Measurements from ENCODE around the gene SIGLEC11.
"Not testable (repeated sequence)": the region's sequence is repeated elsewhere in the genome, so short reads cannot be mapped to it uniquely, and the experiment has no call there.

The SIGLEC11 gene

DNA sequence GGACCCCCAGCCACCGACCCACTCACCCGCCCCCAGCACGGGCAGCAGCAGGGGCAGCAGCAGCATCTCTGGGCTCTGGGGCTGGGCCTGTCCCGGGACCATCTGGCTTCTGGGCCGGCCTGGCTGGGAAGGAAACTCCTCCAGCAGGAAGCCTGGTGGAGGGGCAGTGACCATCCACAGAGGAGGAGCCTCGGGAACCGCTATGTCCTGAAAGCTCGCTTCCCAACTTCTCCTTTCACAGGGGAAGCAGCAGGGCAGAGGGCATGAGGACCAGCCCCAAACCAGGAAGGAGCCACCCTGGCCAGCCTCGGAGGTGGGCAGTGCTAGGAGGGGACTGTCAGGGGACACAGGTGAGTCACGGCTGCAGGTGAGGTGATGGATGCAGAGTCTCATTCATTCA, at the start of gene SIGLEC11:
SIGLEC11 (minus strand) TSS at position 193 of the 400 bp plus-strand sequence; CDS start at position 102, 91 bp downstream.
- DNase-seq: not testable (repeated sequence)

GRCh38 chr19:50008532-50008931, 47.6 kb upstream of the SIGLEC11 start:
- peak; percentile 12 for DNase-seq

GRCh38 chr19:50007947-50008346, 47.0 kb upstream of the SIGLEC11 start:
- no peak for DNase-seq

GRCh38 chr19:50007170-50007569, 46.2 kb upstream of the SIGLEC11 start:
- no peak for DNase-seq

- DNase-seq: no peak
These were observed 44.5 kb upstream of the SIGLEC11 start for GRCh38 chr19:50005428-50005827.

DNA sequence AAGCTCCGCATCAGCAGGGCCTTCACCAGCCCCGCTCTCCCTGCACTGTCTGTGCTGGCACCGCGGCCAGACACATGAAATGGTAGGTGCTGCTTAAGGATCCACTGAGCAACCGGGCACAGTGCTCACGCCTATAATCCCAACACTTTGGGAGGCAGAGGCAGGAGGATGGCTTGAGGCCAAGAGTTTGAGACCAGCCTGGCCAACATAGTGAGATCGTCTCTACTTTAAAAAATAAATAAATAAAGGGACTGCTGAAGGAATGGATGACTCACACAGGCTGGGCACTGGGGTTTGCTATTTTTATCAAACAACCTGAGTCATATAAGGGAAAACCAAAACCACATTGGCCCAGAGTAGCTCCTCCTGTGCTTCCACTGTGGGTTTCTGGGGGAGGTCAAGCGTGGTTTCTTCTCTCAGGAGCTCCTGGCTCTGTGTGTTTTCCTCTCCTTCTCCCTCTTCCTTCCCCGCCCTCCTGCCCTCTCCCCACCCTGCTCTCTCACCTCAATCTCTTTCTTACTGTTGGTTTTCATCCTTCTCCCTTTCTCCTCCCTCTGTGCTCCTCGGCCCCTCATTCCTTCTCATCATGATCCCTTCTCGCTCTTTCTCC, 42.9 kb upstream of the SIGLEC11 start:
- no peak for DNase-seq

GRCh38 chr19:50003254-50003788, 42.3 kb upstream of the SIGLEC11 start:
- DNase-seq: no peak

GRCh38 chr19:50002386-50002960, 41.5 kb upstream of the SIGLEC11 start:
- DNase-seq: no peak

DNA sequence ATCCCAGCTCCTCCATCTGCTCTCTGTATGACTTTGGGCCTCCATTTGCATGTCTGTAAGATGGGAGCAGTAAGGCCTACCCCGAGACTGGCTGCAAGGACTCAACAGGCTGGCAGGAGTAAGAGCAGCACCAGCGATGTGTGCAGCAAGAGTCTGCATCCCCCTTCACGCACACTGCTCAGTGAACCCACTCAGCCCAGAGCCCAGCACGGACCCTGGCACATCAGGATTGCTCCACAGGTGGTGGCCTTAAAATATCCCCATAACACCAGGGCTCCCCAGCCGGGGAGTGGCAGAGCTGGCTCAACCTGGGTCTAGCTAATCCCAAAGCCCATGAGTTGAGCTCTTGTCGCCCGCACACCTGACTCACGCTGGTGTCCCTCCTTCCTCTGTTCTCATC, 40.8 kb upstream of the SIGLEC11 start:
- no peak for DNase-seq

- no peak for DNase-seq
These were observed 40.0 kb upstream of the SIGLEC11 start for GRCh38 chr19:50000841-50001557.

GRCh38 chr19:50000038-50000840, 39.3 kb upstream of the SIGLEC11 start:
- DNase-seq: no peak

GRCh38 chr19:49999371-50000010, 38.5 kb upstream of the SIGLEC11 start:
- no peak for DNase-seq

- DNase-seq: no peak
These were observed 36.7 kb upstream of the SIGLEC11 start for GRCh38 chr19:49997709-49998108.

- peak; percentile 11 for DNase-seq
These were observed 27.5 kb upstream of the SIGLEC11 start for GRCh38 chr19:49988433-49988832.

DNA sequence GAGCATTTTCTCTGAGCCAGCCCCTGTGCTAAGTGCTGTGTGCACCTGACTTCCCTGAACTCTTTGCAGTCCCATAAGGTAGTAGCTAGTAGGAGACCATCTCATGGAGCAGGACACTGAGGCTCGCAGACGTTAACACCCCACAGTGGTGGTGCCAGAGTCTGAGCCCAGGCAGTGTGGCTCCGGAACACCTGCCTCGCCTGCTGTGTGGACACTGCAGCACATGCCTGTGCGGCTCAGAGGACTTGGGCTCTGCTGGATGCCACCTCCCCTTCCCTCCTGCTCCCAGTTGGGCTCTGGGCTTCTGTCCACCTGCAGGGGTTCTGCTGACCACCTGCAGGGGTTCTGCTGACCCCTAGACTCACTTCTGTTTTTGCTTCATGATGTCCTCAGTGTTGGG, 27.0 kb upstream of the SIGLEC11 start:
- no peak for DNase-seq

- peak; percentile 72 for DNase-seq
These were observed 26.3 kb upstream of the SIGLEC11 start for GRCh38 chr19:49987159-49987698.

GRCh38 chr19:49986354-49986753, 25.4 kb upstream of the SIGLEC11 start:
- DNase-seq: no peak

- DNase-seq: no peak
These were observed 24.9 kb upstream of the SIGLEC11 start for GRCh38 chr19:49985871-49986270.

DNA sequence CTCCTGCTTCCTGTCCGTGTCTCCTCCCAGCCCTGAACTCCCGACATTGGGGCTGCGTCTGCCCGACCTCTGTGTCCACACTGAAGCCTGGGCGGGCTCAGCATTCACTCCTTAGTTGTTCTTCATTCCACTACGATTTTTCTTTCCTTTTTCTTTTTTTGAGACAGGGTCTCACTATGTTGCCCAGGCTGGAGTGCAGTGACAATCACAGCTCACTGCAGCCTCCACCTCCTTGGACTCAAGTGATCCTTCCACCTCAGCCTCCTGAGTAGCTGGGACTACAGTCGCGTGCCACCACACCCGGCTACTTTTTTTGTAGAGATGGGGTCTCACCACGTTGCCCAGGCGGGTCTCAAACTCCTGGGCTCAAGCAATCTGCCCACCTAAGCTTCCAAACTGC, 23.5 kb upstream of the SIGLEC11 start:
- no peak for DNase-seq

GRCh38 chr19:49983645-49984229, 22.8 kb upstream of the SIGLEC11 start:
- peak; percentile 81 for DNase-seq

GRCh38 chr19:49981603-49982593, 20.9 kb upstream of the SIGLEC11 start:
- DNase-seq: no peak
